Eye (tissue), 1 donor: ENCODE results near the gene LIX1.
"Not testable (repeated sequence)": the region's sequence is repeated elsewhere in the genome, so short reads cannot be mapped to it uniquely, and the experiment has no call there.

ENCODE experiments used
- DNase-seq: peaks from one replicate; pipeline ENCODE4 v3.0.0-alpha.2; 2015

Gene LIX1

GRCh38 chr5:97142521-97143254 is at the start of gene LIX1:
Gene LIX1 (minus strand): TSS chr5:97142611. CDS start chr5:97142576, 35 bp downstream.
- DNase-seq: peak; percentile 89

GRCh38 chr5:97191893-97192292 is 49.5 kb upstream of the LIX1 start:
- DNase-seq: no peak

- not testable (repeated sequence) for DNase-seq
Measured at GRCh38 chr5:97189523-97189922, 47.1 kb upstream of the LIX1 start.

- no peak for DNase-seq
Measured at GRCh38 chr5:97183930-97184213, 41.5 kb upstream of the LIX1 start.

- peak; percentile 99 for DNase-seq
Measured at GRCh38 chr5:97183100-97183929, 40.9 kb upstream of the LIX1 start, which contains the start of gene RIOK2. Gene RIOK2 (minus strand): TSS chr5:97183247. CDS start chr5:97183191, 56 bp downstream.

- DNase-seq: no peak
Measured at GRCh38 chr5:97182571-97183099, 40.2 kb upstream of the LIX1 start.

- DNase-seq: no peak
Measured at GRCh38 chr5:97181856-97182545, 39.6 kb upstream of the LIX1 start.

GRCh38 chr5:97179457-97179856 is 37.0 kb upstream of the LIX1 start:
- not testable (repeated sequence) for DNase-seq

GRCh38 chr5:97172227-97172626 is 29.8 kb upstream of the LIX1 start:
- no peak for DNase-seq

- no peak for DNase-seq
Measured at GRCh38 chr5:97171703-97172102, 29.3 kb upstream of the LIX1 start.

- no peak for DNase-seq
Measured at GRCh38 chr5:97167435-97167834, 25.0 kb upstream of the LIX1 start.

- no peak for DNase-seq
Measured at GRCh38 chr5:97165726-97166125, 23.3 kb upstream of the LIX1 start.

GRCh38 chr5:97164846-97165245 is 22.4 kb upstream of the LIX1 start:
- DNase-seq: no peak

GRCh38 chr5:97163790-97164285 is 21.4 kb upstream of the LIX1 start:
- DNase-seq: no peak

GRCh38 chr5:97163360-97163764 is 21.0 kb upstream of the LIX1 start:
- DNase-seq: peak; percentile 58

- peak; percentile 95 for DNase-seq
Measured at GRCh38 chr5:97162045-97162444, 19.6 kb upstream of the LIX1 start.

GRCh38 chr5:97157689-97158088 is 15.3 kb upstream of the LIX1 start:
- DNase-seq: no peak

GRCh38 chr5:97151370-97151769 is 9.0 kb upstream of the LIX1 start:
- DNase-seq: no peak

- DNase-seq: no peak
Measured at GRCh38 chr5:97150401-97150800, 8.0 kb upstream of the LIX1 start.

GRCh38 chr5:97149709-97150108 is 7.3 kb upstream of the LIX1 start:
- no peak for DNase-seq

- peak; percentile 41 for DNase-seq
Measured at GRCh38 chr5:97148288-97148687, 5.9 kb upstream of the LIX1 start.

GRCh38 chr5:97143704-97144103 is 1.3 kb upstream of the LIX1 start:
- no peak for DNase-seq

GRCh38 chr5:97141539-97141938 is 872 bp downstream of the LIX1 start:
- no peak for DNase-seq
